H7 (cell line): ENCODE measurements around the gene CFAP100. TPM values are rescaled to one million over a fixed set of nuclear protein-coding genes. Genes with fewer than 3 reads are reported as not detected.
A peak's percentile ranks its signal among the peaks of the same experiment; 100 is the strongest.

Source experiments
- DNase-seq: peaks from one replicate; pipeline ENCODE4 v3.0.0; 2012
- H3K27me3 ChIP-seq: 2 replicates; pipeline ENCODE4 v1.6.0; 2011; ENCODE audit warnings: mild to moderate bottlenecking, low read length; ENCODE audit not compliant: control insufficient read depth, insufficient read depth
- H3K36me3 ChIP-seq: replicated peaks from 2 replicates; pipeline ENCODE4 v1.5.1; 2011; ENCODE audit warnings: low read length; ENCODE audit not compliant: control insufficient read depth, insufficient read depth
- H3K4me3 ChIP-seq: 2 replicates; pipeline ENCODE4 v1.5.1; 2011; ENCODE audit warnings: low read depth, mild to moderate bottlenecking, control low read depth, low read length, moderate library complexity; ENCODE audit not compliant: insufficient read depth
- total RNA-seq: library from RNA; depleted of rRNA; stranded (reverse); fragments of >200 nt; shearing (Covaris generic); gene quantifications from 2 replicates; pipeline ENCODE4 v1.2.3, GENCODE V29; 2014

Gene CFAP100
- total RNA-seq, 1 experiment from 2014 or later, result 0.24 TPM

GRCh38 chr3:126377211-126377610 lies 17.5 kb upstream of the CFAP100 start:
- no peak for DNase-seq
- H3K36me3 ChIP-seq, result no peaks in the 10 kb centered on the region
- no peaks in the 10 kb centered on the region for H3K27me3 ChIP-seq
- H3K4me3 ChIP-seq, result no peak overlapping the region

- H3K36me3 ChIP-seq, result no peaks in the 10 kb centered on the region
- H3K27me3 ChIP-seq, result no peaks in the 10 kb centered on the region
- DNase-seq, result no peak
- no peak overlapping the region for H3K4me3 ChIP-seq
These were observed 16.4 kb upstream of the CFAP100 start for GRCh38 chr3:126378341-126378751.

GRCh38 chr3:126380011-126380768 lies 14.5 kb upstream of the CFAP100 start:
- Histone ChIP-seq H3K27me3 (no peaks in the 10 kb centered on the region), H3K4me3 (no peak overlapping the region), H3K36me3 (no peaks in the 10 kb centered on the region)
- no peak for DNase-seq

GRCh38 chr3:126381966-126382365 lies 12.7 kb upstream of the CFAP100 start:
- DNase-seq, result no peak
- Histone ChIP-seq H3K36me3 (no peaks in the 10 kb centered on the region), H3K4me3 (no peak overlapping the region), H3K27me3 (no peaks in the 10 kb centered on the region)

- Histone ChIP-seq H3K4me3 (peak overlapping the region; percentile 21), H3K36me3 (no peaks in the 10 kb centered on the region), H3K27me3 (peaks cover 10% of the 10 kb centered on the region; the same call in 1 of the 2 replicates)
- DNase-seq, result peak; percentile 94
These were observed 5.5 kb upstream of the CFAP100 start for GRCh38 chr3:126389112-126389793.

GRCh38 chr3:126389794-126390146 lies 4.9 kb upstream of the CFAP100 start:
- peaks cover 14% of the 10 kb centered on the region for H3K27me3 ChIP-seq
- no peak for DNase-seq
- no peak overlapping the region for H3K4me3 ChIP-seq
- no peaks in the 10 kb centered on the region for H3K36me3 ChIP-seq

GRCh38 chr3:126390201-126390600 lies 4.5 kb upstream of the CFAP100 start:
- DNase-seq, result no peak
- H3K4me3 ChIP-seq, result no peak overlapping the region
- H3K36me3 ChIP-seq, result no peaks in the 10 kb centered on the region
- peaks cover 16% of the 10 kb centered on the region for H3K27me3 ChIP-seq

GRCh38 chr3:126390751-126391150 lies 4.0 kb upstream of the CFAP100 start:
- H3K27me3 ChIP-seq, result peaks cover 19% of the 10 kb centered on the region
- no peaks in the 10 kb centered on the region for H3K36me3 ChIP-seq
- no peak overlapping the region for H3K4me3 ChIP-seq
- no peak for DNase-seq

- Histone ChIP-seq H3K4me3 (no peak overlapping the region), H3K27me3 (peaks cover 19% of the 10 kb centered on the region), H3K36me3 (no peaks in the 10 kb centered on the region)
- no peak for DNase-seq
These were observed 3.1 kb upstream of the CFAP100 start for GRCh38 chr3:126391631-126392030.

GRCh38 chr3:126392246-126392645 lies 2.5 kb upstream of the CFAP100 start:
- DNase-seq, result no peak
- Histone ChIP-seq H3K4me3 (no peak overlapping the region), H3K36me3 (no peaks in the 10 kb centered on the region), H3K27me3 (peaks cover 19% of the 10 kb centered on the region)

GRCh38 chr3:126393563-126393962 lies 1.1 kb upstream of the CFAP100 start:
- Histone ChIP-seq H3K4me3 (no peak overlapping the region), H3K27me3 (peaks cover 19% of the 10 kb centered on the region), H3K36me3 (no peaks in the 10 kb centered on the region)
- no peak for DNase-seq

GRCh38 chr3:126394977-126395321 lies 240 bp downstream of the CFAP100 start:
- Histone ChIP-seq H3K4me3 (no peak overlapping the region), H3K36me3 (no peaks in the 10 kb centered on the region), H3K27me3 (peaks cover 19% of the 10 kb centered on the region)
- DNase-seq, result no peak

GRCh38 chr3:126395846-126396513 lies 1.3 kb downstream of the CFAP100 start:
- Histone ChIP-seq H3K36me3 (no peaks in the 10 kb centered on the region), H3K4me3 (no peak overlapping the region), H3K27me3 (peaks cover 19% of the 10 kb centered on the region)
- no peak for DNase-seq

GRCh38 chr3:126396536-126396935 lies 1.8 kb downstream of the CFAP100 start:
- Histone ChIP-seq H3K27me3 (peaks cover 19% of the 10 kb centered on the region), H3K36me3 (no peaks in the 10 kb centered on the region), H3K4me3 (no peak overlapping the region)
- no peak for DNase-seq
